HUES64 (cell line): ENCODE results near the gene ALKBH5.

ENCODE experiments used
- H3K27ac ChIP-seq: 2 replicates; pipeline ENCODE4 v1.7.0; 2013; ENCODE audit warnings: low read depth, low read length, inconsistent platforms
- H3K27me3 ChIP-seq: 2 replicates; pipeline ENCODE4 v1.6.1; 2013; ENCODE audit warnings: mild to moderate bottlenecking, low read length; ENCODE audit not compliant: insufficient read depth
- H3K36me3 ChIP-seq: 2 replicates; pipeline ENCODE4 v1.6.1; 2013; ENCODE audit warnings: mild to moderate bottlenecking, low read length; ENCODE audit not compliant: insufficient read depth
- H3K4me1 ChIP-seq: 2 replicates; pipeline ENCODE4 v1.6.1; 2013; ENCODE audit warnings: mild to moderate bottlenecking, low read length, moderate library complexity; ENCODE audit not compliant: insufficient read depth
- H3K4me3 ChIP-seq: 2 replicates; pipeline ENCODE4 v1.5.1; 2013; ENCODE audit warnings: mild to moderate bottlenecking, low read length, moderate library complexity
- H3K9ac ChIP-seq: 2 replicates; pipeline ENCODE4 v1.6.1; 2013; ENCODE audit warnings: mild to moderate bottlenecking, low read depth, low read length
- H3K9me3 ChIP-seq: 2 replicates; pipeline ENCODE4 v1.6.1; 2013; ENCODE audit warnings: low read depth, low read length; ENCODE audit not compliant: insufficient read depth
- WGBS: fragments of 150-250, 120-280 bp; methylation state at CpG from one replicate; pipeline ENCODE4 v1.1.7; 2013; ENCODE audit warnings: missing lambda C conversion rate; 5-methylcytosine and 5-hydroxymethylcytosine counted together

Gene ALKBH5

DNA sequence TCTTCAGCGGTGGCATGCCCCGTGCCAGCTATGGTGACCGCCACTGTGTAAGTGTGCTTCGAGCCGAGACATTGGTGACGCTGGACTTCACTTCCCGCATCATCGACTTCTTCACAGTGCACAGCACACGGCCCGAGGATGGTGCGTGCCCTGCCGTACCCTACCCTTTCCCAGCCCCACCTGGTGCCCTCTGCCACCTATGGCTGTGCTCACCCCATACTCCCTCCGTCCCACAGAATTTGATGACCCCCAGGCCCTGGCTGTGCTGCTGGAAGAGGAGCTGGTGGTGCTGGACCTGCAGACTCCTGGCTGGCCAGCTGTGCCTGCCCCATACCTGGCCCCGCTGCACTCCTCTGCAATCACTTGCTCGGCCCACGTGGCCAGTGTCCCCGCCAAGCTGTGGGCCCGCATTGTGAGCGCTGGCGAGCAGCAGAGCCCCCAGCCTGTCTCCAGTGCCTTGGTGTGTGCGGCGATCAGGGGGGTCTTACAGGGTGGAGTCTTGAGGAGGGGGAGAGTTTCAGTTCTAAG, 51.3 kb downstream of the ALKBH5 start:
- Histone ChIP-seq H3K27me3 (no peaks in the 10 kb centered on the region), H3K4me1 (no peaks in the 10 kb centered on the region), H3K9me3 (no peaks in the 10 kb centered on the region), H3K9ac (no peak overlapping the region), H3K4me3 (no peak overlapping the region), H3K36me3 (peaks cover 75% of the 10 kb centered on the region), H3K27ac (no peak overlapping the region)
- WGBS: 97% methylated on average over 22 of the region's 22 CpGs

DNA sequence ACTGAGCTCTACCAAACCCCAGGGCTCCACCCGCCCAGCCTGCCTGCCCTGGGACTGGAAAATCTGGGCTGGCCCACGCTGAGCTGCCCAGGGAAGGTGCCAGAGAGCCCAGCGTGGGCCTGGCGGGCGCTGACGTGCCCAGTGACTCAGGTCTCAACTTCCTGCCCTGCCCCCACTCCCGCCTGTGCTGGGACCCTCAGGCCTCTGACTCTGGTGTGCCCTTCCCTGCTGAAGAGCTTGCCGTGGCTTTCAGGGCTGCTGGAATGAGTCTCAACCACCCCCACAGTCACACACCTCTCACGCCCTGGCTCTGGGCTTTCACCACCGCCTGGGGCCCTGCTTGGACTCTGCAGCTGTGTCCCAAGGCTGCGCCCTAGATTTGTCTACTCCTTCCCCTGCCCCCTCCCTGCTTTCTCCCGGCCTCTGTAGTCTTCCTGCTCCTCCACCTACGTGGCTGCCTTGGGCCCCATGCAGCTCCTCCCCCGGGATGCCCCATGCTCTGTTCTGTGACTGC, 52.2 kb downstream of the ALKBH5 start:
- H3K27ac ChIP-seq: no peak overlapping the region
- WGBS: 84% methylated on average over 14 of the region's 14 CpGs
- H3K9me3 ChIP-seq: no peaks in the 10 kb centered on the region
- H3K4me3 ChIP-seq: no peak overlapping the region
- H3K4me1 ChIP-seq: no peaks in the 10 kb centered on the region
- H3K27me3 ChIP-seq: no peaks in the 10 kb centered on the region
- H3K36me3 ChIP-seq: peaks cover 83% of the 10 kb centered on the region
- no peak overlapping the region for H3K9ac ChIP-seq

DNA sequence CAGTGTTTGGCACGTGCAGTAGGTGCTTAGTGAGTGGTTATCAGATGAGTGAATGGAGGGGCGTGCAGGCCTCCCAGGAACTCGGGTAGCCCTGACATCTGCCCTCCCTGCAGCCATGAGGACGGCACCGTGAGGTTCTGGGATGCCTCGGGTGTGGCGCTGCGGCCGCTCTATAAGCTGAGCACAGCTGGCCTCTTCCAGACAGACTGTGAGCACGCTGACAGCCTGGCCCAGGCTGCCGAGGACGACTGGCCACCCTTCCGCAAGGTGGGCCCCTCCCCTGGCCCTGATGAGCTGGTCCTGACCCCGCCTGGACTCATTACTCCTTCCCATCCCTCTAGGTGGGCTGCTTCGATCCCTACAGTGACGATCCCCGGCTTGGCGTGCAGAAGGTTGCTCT, 52.9 kb downstream of the ALKBH5 start:
- H3K9me3 ChIP-seq: no peaks in the 10 kb centered on the region
- no peak overlapping the region for H3K27ac ChIP-seq
- no peak overlapping the region for H3K4me3 ChIP-seq
- no peak overlapping the region for H3K9ac ChIP-seq
- no peaks in the 10 kb centered on the region for H3K4me1 ChIP-seq
- no peaks in the 10 kb centered on the region for H3K27me3 ChIP-seq
- WGBS: 95% methylated on average over 18 of the region's 18 CpGs
- H3K36me3 ChIP-seq: peaks cover 89% of the 10 kb centered on the region

DNA sequence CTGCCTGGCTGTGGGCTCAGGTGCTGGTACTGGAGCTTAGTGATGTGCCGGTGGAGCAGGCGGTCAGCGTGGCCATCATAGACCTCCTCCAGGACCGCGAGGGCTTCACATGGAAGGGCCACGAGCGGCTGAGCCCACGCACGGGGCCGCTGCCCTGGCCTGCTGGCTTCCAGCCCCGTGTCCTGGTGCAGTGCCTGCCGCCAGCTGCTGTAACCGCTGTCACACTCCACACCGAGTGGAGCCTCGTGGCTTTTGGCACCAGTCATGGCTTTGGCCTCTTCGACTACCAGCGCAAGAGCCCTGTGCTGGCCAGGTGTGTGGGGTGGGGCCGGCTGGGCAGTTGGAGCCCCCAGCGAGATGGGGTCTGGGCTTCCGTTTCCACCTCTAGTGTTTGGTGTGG, 53.8 kb downstream of the ALKBH5 start:
- Histone ChIP-seq H3K36me3 (peaks cover 95% of the 10 kb centered on the region), H3K4me1 (no peaks in the 10 kb centered on the region), H3K4me3 (no peak overlapping the region), H3K27ac (no peak overlapping the region), H3K27me3 (no peaks in the 10 kb centered on the region), H3K9ac (no peak overlapping the region), H3K9me3 (no peaks in the 10 kb centered on the region)
- WGBS: 95% methylated on average over 20 of the region's 20 CpGs

DNA sequence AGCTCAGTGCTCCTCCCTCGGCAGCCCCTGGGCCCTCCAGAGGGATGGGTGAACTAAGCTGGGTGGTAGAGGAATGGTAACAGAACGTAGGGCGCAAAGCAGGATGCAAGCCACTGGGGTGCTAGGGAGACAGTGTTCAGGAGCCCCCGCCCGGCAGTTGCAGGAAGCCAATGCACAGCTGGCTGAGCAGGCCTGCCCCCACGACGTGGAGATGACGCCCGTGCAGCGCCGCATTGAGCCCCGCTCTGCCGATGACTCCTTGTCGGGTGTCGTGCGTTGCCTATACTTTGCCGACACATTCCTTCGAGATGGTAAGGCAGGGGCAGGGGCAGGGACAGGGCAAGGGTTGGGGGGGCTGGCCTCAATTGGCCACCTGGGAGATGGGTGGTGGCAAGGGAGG, 54.7 kb downstream of the ALKBH5 start:
- Histone ChIP-seq H3K9me3 (no peaks in the 10 kb centered on the region), H3K4me1 (no peaks in the 10 kb centered on the region), H3K4me3 (no peak overlapping the region), H3K27ac (no peak overlapping the region), H3K9ac (no peak overlapping the region), H3K27me3 (no peaks in the 10 kb centered on the region), H3K36me3 (peaks cover 92% of the 10 kb centered on the region)
- 97% methylated on average over 18 of the region's 18 CpGs for WGBS

DNA sequence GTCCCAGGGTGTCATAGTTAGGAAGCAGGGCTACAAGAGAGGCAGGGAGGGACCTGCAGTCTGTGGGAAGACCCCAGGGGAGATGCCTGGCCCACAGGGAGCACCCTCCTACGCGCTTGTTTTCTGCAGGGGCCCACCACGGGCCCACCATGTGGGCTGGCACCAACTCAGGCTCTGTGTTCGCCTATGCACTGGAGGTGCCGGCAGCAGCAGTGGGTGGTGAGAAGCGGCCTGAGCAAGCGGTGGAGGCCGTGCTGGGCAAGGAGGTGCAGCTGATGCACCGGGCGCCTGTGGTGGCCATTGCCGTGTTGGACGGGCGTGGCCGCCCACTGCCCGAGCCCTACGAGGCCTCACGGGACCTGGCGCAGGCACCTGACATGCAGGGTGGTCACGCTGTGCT, 56.8 kb downstream of the ALKBH5 start:
- 95% methylated on average over 19 of the region's 19 CpGs for WGBS

DNA sequence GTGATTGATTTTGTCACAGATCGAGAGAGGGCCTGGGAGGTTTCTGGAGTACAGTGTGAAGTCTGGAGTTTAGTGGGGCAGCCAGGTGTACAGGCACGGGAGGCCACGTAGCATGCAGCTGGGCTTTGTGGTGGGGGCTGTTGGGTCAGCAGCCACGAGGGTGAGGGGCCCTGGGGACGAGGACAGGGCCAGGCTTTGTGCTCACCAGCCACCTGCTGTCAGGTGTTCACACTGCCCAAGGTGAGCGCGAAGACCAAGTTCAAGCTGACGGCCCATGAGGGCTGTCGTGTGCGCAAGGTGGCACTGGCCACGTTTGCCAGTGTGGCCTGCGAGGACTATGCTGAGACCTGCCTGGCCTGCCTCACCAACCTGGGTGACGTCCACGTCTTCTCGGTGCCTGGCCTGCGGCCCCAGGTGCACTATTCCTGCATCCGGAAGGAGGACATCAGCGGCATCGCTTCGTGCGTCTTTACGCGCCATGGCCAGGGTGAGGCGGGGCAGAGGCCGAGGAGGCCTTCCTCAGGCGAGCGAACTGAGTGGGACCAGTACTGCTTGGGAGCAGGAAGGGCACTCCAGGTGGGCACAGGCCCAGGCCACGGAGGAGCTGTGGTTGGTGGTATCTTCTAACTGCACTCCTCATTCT, 57.7 kb downstream of the ALKBH5 start:
- no peaks in the 10 kb centered on the region for H3K27me3 ChIP-seq
- H3K27ac ChIP-seq: no peak overlapping the region
- no peaks in the 10 kb centered on the region for H3K4me1 ChIP-seq
- H3K9ac ChIP-seq: no peak overlapping the region
- no peak overlapping the region for H3K4me3 ChIP-seq
- 91% methylated on average over 28 of the region's 28 CpGs for WGBS
- H3K9me3 ChIP-seq: no peaks in the 10 kb centered on the region
- H3K36me3 ChIP-seq: peaks cover 88% of the 10 kb centered on the region

More for the DNA sequence above, 56.8 kb downstream of the ALKBH5 start:
- Histone ChIP-seq H3K27ac (no peak overlapping the region), H3K27me3 (no peaks in the 10 kb centered on the region), H3K9me3 (no peaks in the 10 kb centered on the region), H3K9ac (no peak overlapping the region), H3K4me3 (no peak overlapping the region), H3K36me3 (peaks cover 88% of the 10 kb centered on the region), H3K4me1 (no peaks in the 10 kb centered on the region)

DNA sequence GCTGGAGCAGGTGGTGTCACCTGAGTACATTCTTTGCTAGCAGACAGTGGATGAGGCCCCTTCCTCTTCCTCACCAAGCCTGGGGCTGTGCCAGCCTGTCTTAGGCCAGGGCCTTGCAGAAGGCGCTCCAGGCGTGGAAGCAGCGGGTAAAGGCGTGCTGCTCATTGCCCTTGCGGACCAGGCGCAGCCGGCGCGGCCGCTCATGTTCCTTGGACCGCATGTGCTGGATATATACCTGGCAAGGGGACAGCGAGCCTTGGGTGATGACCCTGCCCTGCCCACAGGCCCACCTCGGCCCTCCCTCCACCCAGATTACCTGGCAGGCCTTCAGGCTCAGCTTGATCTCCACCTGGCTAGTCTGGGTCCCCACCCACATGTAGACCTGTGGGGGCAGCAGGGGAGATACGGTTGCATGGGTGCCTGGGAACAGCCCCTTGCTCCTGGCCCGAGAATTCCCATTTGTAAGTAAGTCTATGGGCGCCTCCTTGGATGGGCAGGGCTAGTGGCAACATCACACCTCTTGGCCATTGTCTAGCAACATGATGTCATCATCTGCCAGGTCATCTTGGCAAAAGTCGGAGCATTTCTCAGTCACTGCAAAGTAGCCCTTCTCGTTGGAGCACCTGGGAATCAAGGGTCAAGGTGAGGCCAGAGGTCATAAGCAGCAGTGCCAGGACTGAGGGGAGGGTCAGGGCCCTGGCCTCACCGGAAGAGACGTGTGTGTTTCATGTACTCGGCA, 61.6 kb downstream of the ALKBH5 start:
- H3K27me3 ChIP-seq: no peaks in the 10 kb centered on the region
- H3K4me1 ChIP-seq: 0 out of 2 replicates have a peak, but pooled peaks cover 5% of the 10 kb centered on the region
- WGBS: 93% methylated on average over 21 of the region's 21 CpGs
- H3K27ac ChIP-seq: no peak overlapping the region
- no peaks in the 10 kb centered on the region for H3K9me3 ChIP-seq
- no peak overlapping the region for H3K4me3 ChIP-seq
- H3K9ac ChIP-seq: no peak overlapping the region
- H3K36me3 ChIP-seq: peaks cover 73% of the 10 kb centered on the region

DNA sequence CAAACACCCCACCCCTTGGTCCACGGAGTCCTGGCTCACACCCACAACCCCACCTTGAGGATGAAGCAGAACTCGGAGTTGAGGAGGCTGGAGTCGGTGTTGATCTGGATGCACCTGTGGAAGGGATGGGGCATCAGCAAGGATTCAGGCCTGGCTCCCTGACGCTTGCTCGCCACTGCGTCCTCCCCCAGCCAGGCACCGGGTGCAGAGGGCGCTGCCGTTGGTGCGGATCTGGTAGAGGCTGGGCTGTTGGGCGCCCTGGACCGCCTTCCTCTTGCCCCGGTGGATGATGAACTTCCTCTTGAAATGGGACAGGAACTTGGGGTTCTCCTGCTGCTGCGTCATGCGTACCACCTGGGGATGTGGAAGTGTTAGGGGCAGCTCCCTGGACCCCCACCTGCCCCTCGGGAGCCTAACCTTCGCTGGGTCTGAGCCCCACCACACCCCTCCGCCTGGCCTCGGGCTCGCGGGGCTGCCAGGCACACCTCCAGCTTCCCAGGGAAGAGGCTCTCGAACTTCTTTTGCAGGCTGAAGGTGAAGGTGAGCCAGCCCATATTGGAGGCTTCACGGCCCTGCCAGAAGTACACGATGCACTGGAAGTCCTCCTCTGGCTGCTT, 62.6 kb downstream of the ALKBH5 start:
- Histone ChIP-seq H3K9me3 (no peaks in the 10 kb centered on the region), H3K36me3 (peaks cover 74% of the 10 kb centered on the region), H3K4me1 (0 out of 2 replicates have a peak, but pooled peaks cover 5% of the 10 kb centered on the region), H3K4me3 (peak overlapping the region; percentile 65), H3K9ac (peak overlapping the region; percentile 56), H3K27ac (no peak overlapping the region), H3K27me3 (no peaks in the 10 kb centered on the region)
- WGBS: 93% methylated on average over 23 of the region's 24 CpGs

DNA sequence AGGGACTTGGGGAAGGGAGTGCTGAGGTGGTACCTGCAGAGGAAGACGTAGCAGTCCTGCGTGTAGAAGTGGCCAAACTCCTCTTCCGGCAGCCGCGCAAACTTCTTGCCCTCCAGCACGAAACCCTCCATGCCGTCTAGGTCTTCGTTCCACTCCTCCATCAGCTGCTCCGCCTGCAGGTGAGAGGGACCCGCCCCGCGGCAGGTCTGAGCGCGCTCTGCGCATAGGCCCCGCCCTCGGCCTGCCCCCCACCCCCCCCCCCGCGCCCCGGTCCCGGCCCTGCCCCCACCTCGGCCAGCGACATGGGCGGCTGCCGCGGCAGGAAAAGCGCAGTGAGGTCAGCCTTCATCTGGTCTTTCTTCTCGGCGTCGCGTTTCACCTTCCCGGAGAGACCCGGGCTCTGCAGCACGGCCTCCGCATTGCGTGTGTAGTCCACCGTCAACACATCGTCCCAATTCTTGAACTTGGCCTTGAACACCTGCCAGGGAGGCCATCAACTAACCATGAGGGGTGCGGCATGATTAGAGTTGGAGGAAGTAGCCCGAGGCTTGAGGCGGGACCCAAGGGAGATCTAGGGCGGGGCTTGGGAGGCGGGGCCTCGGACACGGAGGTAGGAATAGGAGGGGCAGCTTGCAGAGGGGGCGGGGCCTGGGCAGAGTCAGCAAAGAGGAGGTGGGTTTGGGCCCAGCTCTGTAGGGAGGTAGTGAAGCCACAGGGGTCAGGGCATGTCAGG, 63.4 kb downstream of the ALKBH5 start:
- Histone ChIP-seq H3K9ac (peak overlapping the region; percentile 80), H3K9me3 (no peaks in the 10 kb centered on the region), H3K4me1 (0 out of 2 replicates have a peak, but pooled peaks cover 5% of the 10 kb centered on the region), H3K4me3 (peak overlapping the region; percentile 65), H3K27me3 (no peaks in the 10 kb centered on the region), H3K27ac (peak overlapping the region; percentile 96; the same call in 1 of the 2 replicates), H3K36me3 (peaks cover 74% of the 10 kb centered on the region)
- 11% methylated on average over 36 of the region's 46 CpGs for WGBS
